ENCODE results near the gene UBE4A.
"Not testable (repeated sequence)": the region's sequence is repeated elsewhere in the genome, so short reads cannot be mapped to it uniquely, and the experiment has no call there.

The UBE4A gene

GRCh38 chr11:118415062-118415738 lies 55.8 kb downstream of the UBE4A start:
- TF ChIP-seq, protein P1, sequence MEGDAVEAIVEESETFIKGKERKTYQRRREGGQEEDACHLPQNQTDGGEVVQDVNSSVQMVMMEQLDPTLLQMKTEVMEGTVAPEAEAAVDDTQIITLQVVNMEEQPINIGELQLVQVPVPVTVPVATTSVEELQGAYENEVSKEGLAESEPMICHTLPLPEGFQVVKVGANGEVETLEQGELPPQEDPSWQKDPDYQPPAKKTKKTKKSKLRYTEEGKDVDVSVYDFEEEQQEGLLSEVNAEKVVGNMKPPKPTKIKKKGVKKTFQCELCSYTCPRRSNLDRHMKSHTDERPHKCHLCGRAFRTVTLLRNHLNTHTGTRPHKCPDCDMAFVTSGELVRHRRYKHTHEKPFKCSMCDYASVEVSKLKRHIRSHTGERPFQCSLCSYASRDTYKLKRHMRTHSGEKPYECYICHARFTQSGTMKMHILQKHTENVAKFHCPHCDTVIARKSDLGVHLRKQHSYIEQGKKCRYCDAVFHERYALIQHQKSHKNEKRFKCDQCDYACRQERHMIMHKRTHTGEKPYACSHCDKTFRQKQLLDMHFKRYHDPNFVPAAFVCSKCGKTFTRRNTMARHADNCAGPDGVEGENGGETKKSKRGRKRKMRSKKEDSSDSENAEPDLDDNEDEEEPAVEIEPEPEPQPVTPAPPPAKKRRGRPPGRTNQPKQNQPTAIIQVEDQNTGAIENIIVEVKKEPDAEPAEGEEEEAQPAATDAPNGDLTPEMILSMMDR (IDR thresholded peaks at IDR 0.05; ENCODE audit: low read depth, low read length) = no peak
- H3K4me3 ChIP-seq (ENCODE audit: low read depth, low read length) = no peak overlapping the region

DNA sequence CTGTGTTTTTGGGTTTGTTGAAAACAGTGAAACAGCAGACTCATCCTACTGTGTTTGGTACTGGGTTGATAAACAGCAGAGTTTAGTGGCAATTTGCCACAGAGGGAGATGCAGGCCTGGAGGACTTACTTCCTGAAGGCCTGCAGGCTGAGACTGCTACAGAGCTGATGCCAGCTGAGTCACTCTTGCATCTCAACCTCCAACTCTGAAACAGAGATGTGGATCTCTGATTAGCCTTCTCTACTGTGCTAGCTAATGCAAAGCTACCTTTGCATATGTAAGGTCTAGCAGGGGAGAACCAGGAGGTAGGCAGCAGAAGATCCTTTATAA lies 56.3 kb downstream of the UBE4A start:
- TF ChIP-seq, protein P1 (IDR thresholded peaks at IDR 0.05; ENCODE audit: low read depth, low read length) = no peak
- H3K4me3 ChIP-seq (ENCODE audit: low read depth, low read length) = no peak overlapping the region

DNA sequence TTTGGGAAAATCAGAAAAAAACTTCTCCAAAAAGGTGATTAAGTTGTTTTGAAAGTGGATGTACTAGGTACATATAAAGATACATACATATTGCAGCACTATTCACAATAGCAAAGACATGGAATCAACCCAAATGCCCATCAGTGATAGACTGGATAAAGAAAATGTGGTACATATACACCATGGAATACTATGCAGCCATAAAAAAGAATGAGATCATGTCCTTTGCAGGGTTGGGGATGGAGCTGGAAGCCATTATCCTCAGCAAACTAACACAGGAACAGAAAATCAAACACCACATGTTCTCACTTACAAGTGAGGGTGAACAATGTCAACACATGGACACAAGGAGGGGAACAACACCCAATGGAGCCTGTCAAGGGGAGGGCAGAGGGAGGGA lies 57.5 kb downstream of the UBE4A start:
- not testable (repeated sequence) for H3K4me3 ChIP-seq (ENCODE audit: low read depth, low read length)

DNA sequence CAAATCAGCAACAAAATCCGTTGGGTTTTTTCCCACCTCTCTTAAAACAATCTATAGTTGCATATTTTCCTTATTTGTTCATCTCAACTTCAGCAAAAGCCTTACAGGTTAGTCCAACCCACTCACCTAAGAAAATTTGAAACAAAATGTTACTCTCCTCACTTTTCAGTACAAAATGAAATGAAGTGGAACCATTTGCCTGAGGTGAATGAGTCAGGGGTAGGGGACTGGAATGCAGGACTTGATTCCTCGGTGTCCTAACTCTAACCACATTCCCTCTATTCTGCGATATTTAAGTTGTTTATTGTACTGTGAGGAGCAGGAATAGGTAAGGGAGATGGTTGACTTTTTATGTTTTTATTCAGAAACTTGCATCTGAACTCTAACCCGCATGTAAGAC lies 58.4 kb downstream of the UBE4A start:
- TF ChIP-seq, protein P1 (IDR thresholded peaks at IDR 0.05; ENCODE audit: low read depth, low read length) = no peak
- H3K4me3 ChIP-seq (ENCODE audit: low read depth, low read length) = no peak overlapping the region

GRCh38 chr11:118418766-118419165 lies 59.4 kb downstream of the UBE4A start:
- H3K4me3 ChIP-seq (ENCODE audit: low read depth, low read length) = no peak overlapping the region
- TF ChIP-seq, protein P1 (IDR thresholded peaks at IDR 0.05; ENCODE audit: low read depth, low read length) = no peak

DNA sequence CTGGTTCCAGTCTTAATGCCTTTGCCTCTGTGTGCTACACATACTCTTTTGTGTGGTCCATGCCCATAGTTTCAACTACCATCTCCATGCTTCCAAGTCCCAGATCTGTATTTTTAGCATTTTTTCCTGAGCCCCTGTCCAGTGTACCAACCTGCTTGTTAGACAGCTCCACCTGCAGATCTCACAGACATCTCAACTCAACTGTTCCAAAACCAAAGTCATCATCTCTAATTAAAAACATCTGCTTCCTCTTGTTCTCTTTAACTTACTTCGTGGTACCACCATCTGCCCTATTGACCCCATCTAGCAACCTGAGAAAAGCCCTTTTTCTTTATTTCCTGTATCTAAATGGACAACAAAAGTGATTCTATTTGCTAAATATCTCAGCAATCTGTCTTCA lies 68.3 kb downstream of the UBE4A start:
- TF ChIP-seq, protein P1 (IDR thresholded peaks at IDR 0.05; ENCODE audit: low read depth, low read length) = no peak
- no peak overlapping the region for H3K4me3 ChIP-seq (ENCODE audit: low read depth, low read length)

DNA sequence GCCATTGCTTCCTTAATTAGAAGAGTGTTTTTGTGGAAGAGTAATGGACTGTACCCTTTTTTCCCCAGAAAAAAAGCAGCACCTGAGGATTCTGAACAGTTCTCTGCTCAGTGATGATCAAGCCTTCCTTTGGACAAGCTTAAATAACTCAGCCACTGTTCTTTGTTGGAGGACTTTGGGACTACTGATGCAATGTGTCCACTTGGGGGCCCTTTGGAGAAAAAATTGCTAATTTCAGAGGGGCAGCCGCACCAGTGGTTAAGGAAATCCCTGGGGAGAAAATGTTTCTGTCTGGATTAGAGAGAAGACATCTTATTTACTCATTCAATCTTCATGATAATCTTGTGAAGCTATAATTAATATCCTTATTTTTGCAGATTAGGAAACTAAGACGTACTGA lies 71.6 kb downstream of the UBE4A start:
- TF ChIP-seq, protein P1 (IDR thresholded peaks at IDR 0.05; ENCODE audit: low read depth, low read length) = no peak
- no peak overlapping the region for H3K4me3 ChIP-seq (ENCODE audit: low read depth, low read length)

GRCh38 chr11:118434123-118434552 lies 74.7 kb downstream of the UBE4A start:
- H3K4me3 ChIP-seq (ENCODE audit: low read depth, low read length) = peak overlapping the region; percentile 71
- TF ChIP-seq, protein P1 (IDR thresholded peaks at IDR 0.05; ENCODE audit: low read depth, low read length) = no peak
